SH-SY5Y (cell line): ENCODE results near the gene DHDH.

Experiments used
- GATA2 ChIP-seq: IDR thresholded peaks from 2 replicates; pipeline ENCODE4 v1.6.1; 2011; ENCODE audit warnings: mild to moderate bottlenecking, low read depth, low read length
- GATA3 ChIP-seq: IDR thresholded peaks from 2 replicates; pipeline ENCODE4 v1.6.1; 2011; ENCODE audit warnings: low read depth, mild to moderate bottlenecking, low read length, moderate library complexity

GRCh38 chr19:48982280-48982679 lies 48.8 kb downstream of the DHDH start:
- TF ChIP-seq GATA2 = no peak
- TF ChIP-seq GATA3 = no peak
